K562 (cell line): ENCODE measurements around the gene AIF1. TPM values are rescaled to one million over a fixed set of nuclear protein-coding genes. Genes with fewer than 3 reads are reported as not detected.
A peak's percentile ranks its signal among the peaks of the same experiment; 100 is the strongest.

Source experiments
- C11orf30 ChIP-seq: fragments of 450-650 bp; IDR thresholded peaks from 2 replicates; pipeline ENCODE4 v1.6.1; 2016; ENCODE audit warnings: low read depth, mild to moderate bottlenecking
- DIDO1 ChIP-seq: fragments of 450-650 bp; IDR thresholded peaks from 2 replicates; pipeline ENCODE4 v1.6.1; 2016; ENCODE audit warnings: low read depth, missing biosample characterization, missing genetic modification characterization
- GTF2F1 ChIP-seq: IDR thresholded peaks from 2 replicates; pipeline ENCODE4 v1.6.1; 2011; ENCODE audit warnings: low read depth, low read length, improper control_type of control experiment
- JUNB ChIP-seq: fragments of 450-650 bp; formaldehyde crosslinking; conservative IDR thresholded peaks from 2 replicates; pipeline ENCODE4 v1.4.0; 2020; ENCODE audit warnings: mild to moderate bottlenecking
- KDM1A ChIP-seq, 2 experiments: fragments of 450-650 bp; IDR thresholded peaks; 2 replicates each; pipeline ENCODE4 v1.6.1; 2016; ENCODE audit warnings: mild to moderate bottlenecking in 2 of 2
- MAFF ChIP-seq: IDR thresholded peaks from 2 replicates; pipeline ENCODE4 v1.6.1; 2012; ENCODE audit warnings: low read length, improper control_type of control experiment
- MEF2D ChIP-seq: conservative IDR thresholded peaks from 2 replicates; pipeline ENCODE4 v1.6.1; 2016; ENCODE audit warnings: low read depth, missing genetic modification characterization, missing compliant biosample characterization
- MEIS2 ChIP-seq: fragments of 450-650 bp; IDR thresholded peaks from 2 replicates; pipeline ENCODE4 v1.6.1; 2014; ENCODE audit warnings: mild to moderate bottlenecking; ENCODE audit not compliant: partially characterized antibody
- POLR2A ChIP-seq: fragments of 450-650 bp; conservative IDR thresholded peaks from 2 replicates; pipeline ENCODE4 v1.6.1; 2016
- PURB ChIP-seq: sonication (generic); formaldehyde crosslinking; IDR thresholded peaks from 2 replicates; pipeline ENCODE4 v1.9.0; 2021; ENCODE audit warnings: low read depth, mild to moderate bottlenecking, missing genetic modification reagents
- SIN3A ChIP-seq, 2 experiments: fragments of 150-350 bp in 1 of 2; IDR thresholded peaks; 2 replicates each; pipeline ENCODE4 v1.6.1; 2011 to 2016; ENCODE audit warnings: borderline replicate concordance in 2 of 2, low read depth in 2 of 2, low read length in 2 of 2, mild to moderate bottlenecking in 2 of 2, moderate library complexity in 2 of 2; ENCODE audit not compliant: control insufficient read depth in 1 of 2
- SMARCC2 ChIP-seq: fragments of 450-650 bp; IDR thresholded peaks from 2 replicates; pipeline ENCODE4 v1.6.1; 2017; ENCODE audit warnings: antibody characterized with exemption, moderate library complexity, mild to moderate bottlenecking, low read depth
- TEAD4 ChIP-seq, 2 experiments: sonication (generic) in 1 of 2; formaldehyde crosslinking in 1 of 2; IDR thresholded peaks; 2 replicates each; pipeline versions ENCODE4 v1.6.1 to v1.8.0; 2012 to 2022; ENCODE audit warnings: borderline replicate concordance in 1 of 2, inconsistent platforms in 1 of 2, low read length in 1 of 2, mild to moderate bottlenecking in 1 of 2, missing genetic modification reagents in 1 of 2
- ZBTB17 ChIP-seq: fragments of 450-650 bp; formaldehyde crosslinking; IDR thresholded peaks from 2 replicates; pipeline ENCODE4 v1.4.0; 2020; ENCODE audit warnings: mild to moderate bottlenecking
- ZNF224 ChIP-seq: sonication (generic); formaldehyde crosslinking; IDR thresholded peaks from 2 replicates; pipeline ENCODE4 v1.8.0; 2022; ENCODE audit warnings: mild to moderate bottlenecking, missing genetic modification reagents
- ZNF24 ChIP-seq: fragments of 450-650 bp; IDR thresholded peaks from 2 replicates; pipeline ENCODE4 v1.6.1; 2016
- ZNF316 ChIP-seq: fragments of 450-650 bp; IDR thresholded peaks from 2 replicates; pipeline ENCODE4 v1.6.1; 2016
- ZNF436 ChIP-seq: fragments of 250-450, 450-650 bp; sonication (Bioruptor Pico); formaldehyde crosslinking; IDR thresholded peaks from 2 replicates; pipeline ENCODE4 v1.7.0; 2020; ENCODE audit warnings: mild to moderate bottlenecking
- ZNF445 ChIP-seq: fragments of 250-450 bp; sonication (Bioruptor Pico); IDR thresholded peaks from 2 replicates; pipeline ENCODE4 v1.4.0; 2020; ENCODE audit warnings: low read depth, mild to moderate bottlenecking, moderate library complexity
- ZNF764 ChIP-seq: fragments of 250-450 bp; sonication (Bioruptor Pico); IDR thresholded peaks from 2 replicates; pipeline ENCODE4 v1.4.0; 2020; ENCODE audit warnings: low read depth, mild to moderate bottlenecking, moderate library complexity
- polyA plus RNA-seq, 8 experiments: library from polyadenylated mRNA; depleted of rRNA in 4 of 8; stranded (reverse) in 5 of 8; unstranded in 3 of 8; fragments of >200 nt; fragmentation: Nextera tagmentation in 2 of 8; fragmentation: Illumina TruSeq in 1 of 8; extraction: Ambion mirVana in 2 of 8; extraction: Trizol in 1 of 8; gene quantifications; 2 replicates each; pipeline versions ENCODE4 v1.2.1 to v1.2.3, GENCODE V29; 2011 to 2014; ENCODE audit warnings: inconsistent platforms in 1 of 8, missing spikeins in 1 of 8
- total RNA-seq, 7 experiments: library from RNA; depleted of rRNA in 6 of 7; stranded (reverse); fragments of >200 nt in 6 of 7; fragmentation: Illumina TruSeq in 2 of 7; extraction: Trizol in 2 of 7; gene quantifications; 2 replicates each; pipeline versions ENCODE4 v1.2.1 to v1.2.3, GENCODE V29; 2011 to 2021; ENCODE audit warnings: low replicate concordance in 1 of 7
- TF ChIP-seq, protein P1 (sequence below): fragments of 250-450 bp; sonication (Bioruptor Pico); IDR thresholded peaks from 2 replicates; pipeline ENCODE4 v1.4.0; 2020; ENCODE audit warnings: mild to moderate bottlenecking, moderate library complexity, borderline replicate concordance
- TF ChIP-seq, protein P2 (sequence below): fragments of 450-650 bp; IDR thresholded peaks from 2 replicates; pipeline ENCODE4 v1.6.1; 2014; ENCODE audit warnings: low read depth, mild to moderate bottlenecking, moderate library complexity, borderline replicate concordance
- TF ChIP-seq, protein P3 (sequence below): IDR thresholded peaks from 3 replicates; pipeline ENCODE4 v1.6.1; 2011; ENCODE audit warnings: borderline replicate concordance, mild to moderate bottlenecking; ENCODE audit not compliant: insufficient read length, insufficient read depth

The AIF1 gene
- total and polyA plus RNA-seq, 9 of the 15 experiments (the other 6 are each of a cell fraction or from before 2014, with no cell fraction given), result 9.4 to 33.4 (median 19.4) TPM

GRCh38 chr6:31619805-31620585 lies 5.0 kb downstream of the AIF1 start (continued):
- TF ChIP-seq MEF2D (tag) (0 out of 2 replicates have a peak, but pooled peaks have one; percentile 24), KDM1A (IDR thresholded peaks at IDR 0.05) (no peak), ZNF436 (no peak), ZNF24 (no peak), JUNB (CRISPR knock-in tag) (peak; percentile 92), DIDO1 (tag) (no peak; the same call in 1 of the 2 replicates), MAFF (peak; percentile 19; the same call in 1 of the 2 replicates), MEIS2 (peak; percentile 6), C11orf30 (peak; percentile 95), SMARCC2 (no peak), PURB (CRISPR knock-in tag) (no peak), SIN3A (IDR thresholded peaks at IDR 0.05; ENCODE audit: borderline replicate concordance in 2 of 2, control insufficient read depth in 1 of 2, low read depth in 2 of 2, low read length in 2 of 2) (0 out of 4 replicates have a peak, but pooled peaks of 1 of the 2 experiments have one; percentile 77), TEAD4 (IDR thresholded peaks at IDR 0.05; ENCODE audit: low read length) (peak; percentile 75), TEAD4 (CRISPR knock-in tag; IDR thresholded peaks at IDR 0.05; ENCODE audit: borderline replicate concordance) (no peak), ZNF445 (CRISPR knock-in tag) (peak; percentile 22; the same call in 1 of the 2 replicates), ZNF764 (CRISPR knock-in tag) (no peak), GTF2F1 (no peak; the same call in 1 of the 2 replicates), ZBTB17 (CRISPR knock-in tag) (peak; percentile 53; the same call in 1 of the 2 replicates), ZNF224 (CRISPR knock-in tag) (no peak), ZNF316 (peak; percentile 54), POLR2A (peak; percentile 99)
- TF ChIP-seq, protein P1, sequence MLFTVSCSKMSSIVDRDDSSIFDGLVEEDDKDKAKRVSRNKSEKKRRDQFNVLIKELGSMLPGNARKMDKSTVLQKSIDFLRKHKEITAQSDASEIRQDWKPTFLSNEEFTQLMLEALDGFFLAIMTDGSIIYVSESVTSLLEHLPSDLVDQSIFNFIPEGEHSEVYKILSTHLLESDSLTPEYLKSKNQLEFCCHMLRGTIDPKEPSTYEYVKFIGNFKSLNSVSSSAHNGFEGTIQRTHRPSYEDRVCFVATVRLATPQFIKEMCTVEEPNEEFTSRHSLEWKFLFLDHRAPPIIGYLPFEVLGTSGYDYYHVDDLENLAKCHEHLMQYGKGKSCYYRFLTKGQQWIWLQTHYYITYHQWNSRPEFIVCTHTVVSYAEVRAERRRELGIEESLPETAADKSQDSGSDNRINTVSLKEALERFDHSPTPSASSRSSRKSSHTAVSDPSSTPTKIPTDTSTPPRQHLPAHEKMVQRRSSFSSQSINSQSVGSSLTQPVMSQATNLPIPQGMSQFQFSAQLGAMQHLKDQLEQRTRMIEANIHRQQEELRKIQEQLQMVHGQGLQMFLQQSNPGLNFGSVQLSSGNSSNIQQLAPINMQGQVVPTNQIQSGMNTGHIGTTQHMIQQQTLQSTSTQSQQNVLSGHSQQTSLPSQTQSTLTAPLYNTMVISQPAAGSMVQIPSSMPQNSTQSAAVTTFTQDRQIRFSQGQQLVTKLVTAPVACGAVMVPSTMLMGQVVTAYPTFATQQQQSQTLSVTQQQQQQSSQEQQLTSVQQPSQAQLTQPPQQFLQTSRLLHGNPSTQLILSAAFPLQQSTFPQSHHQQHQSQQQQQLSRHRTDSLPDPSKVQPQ, result 0 out of 2 replicates have a peak, but pooled peaks have one; percentile 43
- TF ChIP-seq, protein P2, sequence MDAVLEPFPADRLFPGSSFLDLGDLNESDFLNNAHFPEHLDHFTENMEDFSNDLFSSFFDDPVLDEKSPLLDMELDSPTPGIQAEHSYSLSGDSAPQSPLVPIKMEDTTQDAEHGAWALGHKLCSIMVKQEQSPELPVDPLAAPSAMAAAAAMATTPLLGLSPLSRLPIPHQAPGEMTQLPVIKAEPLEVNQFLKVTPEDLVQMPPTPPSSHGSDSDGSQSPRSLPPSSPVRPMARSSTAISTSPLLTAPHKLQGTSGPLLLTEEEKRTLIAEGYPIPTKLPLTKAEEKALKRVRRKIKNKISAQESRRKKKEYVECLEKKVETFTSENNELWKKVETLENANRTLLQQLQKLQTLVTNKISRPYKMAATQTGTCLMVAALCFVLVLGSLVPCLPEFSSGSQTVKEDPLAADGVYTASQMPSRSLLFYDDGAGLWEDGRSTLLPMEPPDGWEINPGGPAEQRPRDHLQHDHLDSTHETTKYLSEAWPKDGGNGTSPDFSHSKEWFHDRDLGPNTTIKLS, result peak; percentile 62; the same call in 1 of the 2 replicates
- TF ChIP-seq, protein P3, sequence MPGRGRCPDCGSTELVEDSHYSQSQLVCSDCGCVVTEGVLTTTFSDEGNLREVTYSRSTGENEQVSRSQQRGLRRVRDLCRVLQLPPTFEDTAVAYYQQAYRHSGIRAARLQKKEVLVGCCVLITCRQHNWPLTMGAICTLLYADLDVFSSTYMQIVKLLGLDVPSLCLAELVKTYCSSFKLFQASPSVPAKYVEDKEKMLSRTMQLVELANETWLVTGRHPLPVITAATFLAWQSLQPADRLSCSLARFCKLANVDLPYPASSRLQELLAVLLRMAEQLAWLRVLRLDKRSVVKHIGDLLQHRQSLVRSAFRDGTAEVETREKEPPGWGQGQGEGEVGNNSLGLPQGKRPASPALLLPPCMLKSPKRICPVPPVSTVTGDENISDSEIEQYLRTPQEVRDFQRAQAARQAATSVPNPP, result no peak
